Measurements from ENCODE around the gene PRUNE1.

- TF ChIP-seq CTCF (IDR thresholded peaks at IDR 0.05; ENCODE audit: poor library complexity) (no peak), EZH2 (IDR thresholded peaks at IDR 0.05; ENCODE audit: borderline replicate concordance) (no peak)
Observed at GRCh38 chr1:150967936-150968335, 40.3 kb upstream of the PRUNE1 start.
